ENCODE measurements around the gene NHERF1. TPM values are rescaled to one million over a fixed set of nuclear protein-coding genes. Genes with fewer than 3 reads are reported as not detected.

NHERF1 gene
- total RNA-seq, 4 donors from 2014 or later, result 10.3 to 25.7 (median 19.9) TPM

- H3K9me3 ChIP-seq, result no peaks in the 10 kb centered on the region
- TF ChIP-seq POLR2A (IDR thresholded peaks at IDR 0.05), result no peak
- no peak for TF ChIP-seq EP300 (IDR thresholded peaks at IDR 0.05)
- no peak for TF ChIP-seq CTCF (IDR thresholded peaks at IDR 0.05)
- no peak for TF ChIP-seq POLR2AphosphoS5 (IDR thresholded peaks at IDR 0.05)
- no peak overlapping the region for H3K27ac ChIP-seq
- peaks cover 59% of the 10 kb centered on the region for H3K27me3 ChIP-seq
- ATAC-seq, result no peak
- H3K4me3 ChIP-seq, result no peak overlapping the region
- H3K36me3 ChIP-seq, result no peaks in the 10 kb centered on the region
- WGBS, 2 donors (ENCODE audit: low coverage in 1 of 2), result 40 to 60% methylated on average over 1 to 2 of the region's 4 CpGs
- H3K4me1 ChIP-seq, result no peaks in the 10 kb centered on the region
Observed at GRCh38 chr17:74715144-74715543, 33.3 kb upstream of the NHERF1 start.

- no peak overlapping the region for H3K4me3 ChIP-seq
- H3K27ac ChIP-seq, result no peak overlapping the region
- H3K36me3 ChIP-seq, result no peaks in the 10 kb centered on the region
- H3K4me1 ChIP-seq, result no peaks in the 10 kb centered on the region
- no peak for ATAC-seq
- TF ChIP-seq POLR2A (IDR thresholded peaks at IDR 0.05) (no peak), POLR2AphosphoS5 (IDR thresholded peaks at IDR 0.05) (no peak), EP300 (IDR thresholded peaks at IDR 0.05) (no peak), CTCF (IDR thresholded peaks at IDR 0.05) (no peak)
- peaks cover 17% of the 10 kb centered on the region for H3K27me3 ChIP-seq
- 81 to 83% methylated on average over 1 to 3 of the region's 4 CpGs for WGBS, 2 donors (ENCODE audit: low coverage in 1 of 2)
- no peaks in the 10 kb centered on the region for H3K9me3 ChIP-seq
Observed at GRCh38 chr17:74720506-74720905, 27.9 kb upstream of the NHERF1 start.

- no peaks in the 10 kb centered on the region for H3K36me3 ChIP-seq
- peaks cover 14% of the 10 kb centered on the region for H3K27me3 ChIP-seq
- no peak overlapping the region for H3K27ac ChIP-seq
- no peak for ATAC-seq
- H3K9me3 ChIP-seq, result no peaks in the 10 kb centered on the region
- TF ChIP-seq POLR2A (IDR thresholded peaks at IDR 0.05) (no peak), CTCF (IDR thresholded peaks at IDR 0.05) (no peak), POLR2AphosphoS5 (IDR thresholded peaks at IDR 0.05) (no peak), EP300 (IDR thresholded peaks at IDR 0.05) (no peak)
- H3K4me1 ChIP-seq, result no peaks in the 10 kb centered on the region
- WGBS, 2 donors (ENCODE audit: low coverage in 1 of 2), result 62 to 89% methylated on average over 4 of the region's 4 CpGs
- no peak overlapping the region for H3K4me3 ChIP-seq
Observed at GRCh38 chr17:74722782-74723181, 25.6 kb upstream of the NHERF1 start.

GRCh38 chr17:74723891-74724290, 24.5 kb upstream of the NHERF1 start:
- ATAC-seq, result no peak
- Histone ChIP-seq H3K4me1 (no peaks in the 10 kb centered on the region), H3K36me3 (no peaks in the 10 kb centered on the region), H3K27ac (no peak overlapping the region), H3K27me3 (peaks cover 9% of the 10 kb centered on the region), H3K9me3 (no peaks in the 10 kb centered on the region), H3K4me3 (no peak overlapping the region)
- TF ChIP-seq EP300 (IDR thresholded peaks at IDR 0.05) (no peak), POLR2AphosphoS5 (IDR thresholded peaks at IDR 0.05) (no peak), CTCF (IDR thresholded peaks at IDR 0.05) (no peak), POLR2A (IDR thresholded peaks at IDR 0.05) (no peak)
- WGBS, 2 donors (ENCODE audit: low coverage in 1 of 2), result 40 to 60% methylated on average over 4 to 5 of the region's 5 CpGs

- Histone ChIP-seq H3K27ac (no peak overlapping the region), H3K4me1 (no peaks in the 10 kb centered on the region), H3K36me3 (no peaks in the 10 kb centered on the region), H3K4me3 (no peak overlapping the region), H3K27me3 (peaks cover 11% of the 10 kb centered on the region), H3K9me3 (no peaks in the 10 kb centered on the region)
- TF ChIP-seq POLR2AphosphoS5 (IDR thresholded peaks at IDR 0.05) (no peak), EP300 (IDR thresholded peaks at IDR 0.05) (no peak), CTCF (IDR thresholded peaks at IDR 0.05) (no peak), POLR2A (IDR thresholded peaks at IDR 0.05) (no peak)
- no peak for ATAC-seq
- WGBS, 2 donors (ENCODE audit: low coverage in 1 of 2), result 100% methylated on average over 1 of the region's 3 CpGs; no CpG with 5 or more reads in 1 of the 2 donors
Observed at GRCh38 chr17:74725111-74725510, 23.3 kb upstream of the NHERF1 start.

All from gastroesophageal sphincter (tissue), 4 donors.